ENCODE measurements around the gene SMYD5. TPM values are rescaled to one million over a fixed set of nuclear protein-coding genes. Genes with fewer than 3 reads are reported as not detected.

Gene SMYD5
- total and polyA plus RNA-seq, 2 donors (not counting 3 experiments of a cell fraction or from before 2014, with no cell fraction given): 16.2 to 31.7 TPM

- H3K9me1 ChIP-seq (replicated peaks; ENCODE audit: control insufficient read depth, extremely low read depth, insufficient read depth, low read length): no peaks in the 10 kb centered on the region
- CTCF ChIA-PET: no interaction called here
- H3K9ac ChIP-seq (replicated peaks; ENCODE audit: extremely low read depth, insufficient read depth, low read length): no peak overlapping the region
- H3K27me3 ChIP-seq (ENCODE audit: control insufficient read depth in 2 of 2, insufficient read depth in 2 of 2, low read length in 2 of 2): peaks cover 33 to 44% of the 10 kb centered on the region in 2 experiments
- TF ChIP-seq GATA2 (IDR thresholded peaks at IDR 0.05; ENCODE audit: insufficient read depth, insufficient read length, low read depth, low read length) (no peak), MAX (IDR thresholded peaks at IDR 0.05; ENCODE audit: insufficient read depth, insufficient read length) (no peak), EZH2 (IDR thresholded peaks at IDR 0.05; ENCODE audit: borderline replicate concordance, low read depth, low read length, severe bottlenecking) (no peak), POLR2A (IDR thresholded peaks at IDR 0.05; ENCODE audit: low read depth, low read length) (no peak), JUN (IDR thresholded peaks at IDR 0.05; ENCODE audit: borderline replicate concordance, insufficient read depth, insufficient read length, low read depth) (no peak), CTCF (IDR thresholded peaks at IDR 0.05; ENCODE audit: extremely low read depth in 1 of 2, insufficient read depth in 1 of 2, low read depth in 1 of 2, low read length in 2 of 2) (no peak), POLR2AphosphoS5 (IDR thresholded peaks at IDR 0.05; ENCODE audit: insufficient read depth, low read depth, low read length) (no peak), MYC (IDR thresholded peaks at IDR 0.05; ENCODE audit: low read depth, low read length) (no peak), FOS (IDR thresholded peaks at IDR 0.05; ENCODE audit: borderline replicate concordance, insufficient read depth, low read length) (no peak)
- no peak overlapping the region for H3K4me2 ChIP-seq (ENCODE audit: insufficient read depth, low read length)
- BruUV-seq (replicated peaks): no TSS peak
- intact Hi-C loops (cut with micrococcal nuclease) (no loop called here), dilution Hi-C loops (cut with MboI; ENCODE audit: extremely low pct_ligation_motif_present, low sequenced_read_pairs) (no loop called here)
- H4K20me1 ChIP-seq (replicated peaks; ENCODE audit: control insufficient read depth, extremely low read depth, insufficient read depth, low read length): no peaks in the 10 kb centered on the region
- FAIRE-seq (no peak), DNase-seq (ENCODE audit: low read depth, low spot score) (no peak)
- H3K79me2 ChIP-seq (ENCODE audit: control insufficient read depth, insufficient read depth, low read length): no peaks in the 10 kb centered on the region
- POLR2A ChIA-PET: no interaction called here
- no peak overlapping the region for H3K27ac ChIP-seq (ENCODE audit: insufficient read depth, low read depth, low read length)
- H3K36me3 ChIP-seq (ENCODE audit: control insufficient read depth in 2 of 2, extremely low read depth in 1 of 2, insufficient read depth in 2 of 2, low read length in 2 of 2): no peaks in the 10 kb centered on the region
- H3K4me1 ChIP-seq (ENCODE audit: control insufficient read depth, extremely low read depth, insufficient read depth, low read length): peaks cover 5% of the 10 kb centered on the region
- H3K4me3 ChIP-seq (replicated peaks in 1 of 3; ENCODE audit: insufficient read depth in 1 of 3, low read depth in 1 of 3, low read length in 3 of 3): no peak overlapping the region
- no peak overlapping the region for H2AFZ ChIP-seq (ENCODE audit: low read depth, low read length)
- H3K9me3 ChIP-seq (replicated peaks; ENCODE audit: control insufficient read depth, insufficient read depth, low read length): no peaks in the 10 kb centered on the region
Observed at GRCh38 chr2:73205611-73206010, 8.4 kb upstream of the SMYD5 start.
